OCI-LY3 (cell line): ENCODE measurements around the gene URM1.

Source experiments
- H2AFZ ChIP-seq: fragments of 200-600, 300-600 bp; shearing (Covaris generic); 2 replicates; pipeline ENCODE4 v1.6.0; 2014; ENCODE audit warnings: antibody characterized with exemption, low read depth, low read length
- H3K27ac ChIP-seq: fragments of 200-600, 300-600 bp; sonication (generic); 2 replicates; pipeline ENCODE4 v1.5.1; 2014; ENCODE audit warnings: mild to moderate bottlenecking, low read length, moderate library complexity, mixed read lengths
- H3K27me3 ChIP-seq: fragments of 200-600, 300-600 bp; sonication (generic); 2 replicates; pipeline ENCODE4 v1.6.1; 2014; ENCODE audit warnings: low read depth, low read length, mixed read lengths
- H3K36me3 ChIP-seq: fragments of 200-600, 300-600 bp; sonication (generic); replicated peaks from 2 replicates; pipeline ENCODE3; 2014; ENCODE audit warnings: low read depth, low read length, mixed read lengths
- H3K4me1 ChIP-seq: fragments of 300-600, 200-600 bp; sonication (generic); 2 replicates; pipeline ENCODE4 v1.6.1; 2014; ENCODE audit warnings: low read length, mixed read lengths
- H3K4me2 ChIP-seq: fragments of 200-600, 300-600 bp; sonication (generic); 2 replicates; pipeline ENCODE4 v1.6.1; 2014; ENCODE audit warnings: low read length, mixed read lengths
- H3K4me3 ChIP-seq: fragments of 300-600, 200-600 bp; sonication (generic); 2 replicates; pipeline ENCODE4 v1.5.1; 2014; ENCODE audit warnings: antibody characterized with exemption, mild to moderate bottlenecking, low read length, moderate library complexity
- H3K79me2 ChIP-seq: fragments of 300-600, 200-600 bp; shearing (Covaris generic); 2 replicates; pipeline ENCODE4 v1.6.1; 2014; ENCODE audit warnings: mild to moderate bottlenecking, low read length, mixed read lengths
- H3K9ac ChIP-seq: fragments of 300-600, 200-600 bp; shearing (Covaris generic); 2 replicates; pipeline ENCODE4 v1.6.0; 2014; ENCODE audit warnings: mild to moderate bottlenecking, low read length, moderate library complexity
- H3K9me3 ChIP-seq: fragments of 200-600, 300-600 bp; shearing (Covaris generic); 2 replicates; pipeline ENCODE4 v1.6.1; 2014; ENCODE audit warnings: low read length, mixed read lengths; ENCODE audit not compliant: insufficient read depth
- H4K20me1 ChIP-seq: fragments of 200-600, 300-600 bp; sonication (generic); 2 replicates; pipeline ENCODE4 v1.6.1; 2016; ENCODE audit warnings: low read length, mixed read lengths; ENCODE audit not compliant: insufficient read depth
- EZH2phosphoT487 ChIP-seq: fragments of 200-600 bp; shearing (Covaris generic); IDR thresholded peaks from 2 replicates; pipeline ENCODE4 v1.6.1; 2018; ENCODE audit warnings: antibody characterized with exemption, mixed run types, low read depth
- TF ChIP-seq, protein P1 (sequence below): fragments of 200-600, 300-600 bp; sonication (generic); IDR thresholded peaks from 2 replicates; pipeline ENCODE4 v1.5.1; 2014; ENCODE audit warnings: antibody characterized with exemption, low read length, low read depth

URM1 gene

DNA sequence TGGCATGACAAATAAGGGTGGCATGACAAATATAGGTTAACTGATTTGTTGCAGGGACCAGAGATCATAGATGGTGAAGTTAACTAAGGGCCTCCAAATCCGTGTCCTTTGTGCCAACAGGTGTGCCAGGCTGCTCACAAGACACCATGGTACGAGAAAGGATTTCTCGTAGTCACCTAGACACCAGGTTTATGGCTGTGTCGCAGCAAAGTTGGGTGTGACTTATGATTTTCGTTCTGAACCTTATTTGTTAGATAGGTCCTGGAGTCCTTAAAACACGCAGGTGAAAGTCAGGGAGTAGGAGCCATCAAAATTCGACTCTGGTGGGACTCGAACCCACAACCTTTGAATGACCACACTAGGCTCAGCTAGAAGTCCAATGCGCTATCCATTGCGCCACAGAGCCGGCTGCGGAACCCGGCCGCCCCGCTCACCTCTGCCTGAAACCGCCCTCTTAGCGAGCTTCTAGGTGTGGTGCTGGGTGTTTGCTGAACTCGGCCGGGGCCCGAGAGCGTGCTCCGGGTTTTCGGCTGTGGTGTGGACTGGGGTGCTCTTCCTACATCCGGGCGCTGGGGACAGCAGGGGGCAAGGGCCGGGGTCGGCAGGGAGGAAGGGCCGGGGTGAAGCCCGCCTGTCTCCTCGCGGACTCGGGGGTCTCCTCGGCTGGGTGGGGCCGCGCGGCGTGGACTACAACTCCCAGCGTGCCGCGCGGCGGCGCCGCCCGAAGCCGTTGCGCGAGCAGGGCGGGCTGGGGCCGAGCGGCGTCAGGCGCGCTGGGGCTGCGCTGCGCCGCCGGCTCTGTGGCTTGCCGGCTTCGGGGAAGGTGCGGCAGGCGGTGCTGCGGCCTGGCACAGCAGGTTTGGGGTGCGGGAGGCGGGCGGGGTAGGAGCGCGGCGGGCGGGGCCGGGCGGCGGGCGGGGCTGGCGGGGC lies 31.1 kb upstream of the URM1 start, which contains the start of gene SLC27A4:
Gene SLC27A4 (plus strand): TSS at position 767 of the 930 bp plus-strand sequence. CDS start 2,606 bp downstream, outside the sequence.
- Histone ChIP-seq H3K4me3 (peak within 1 kb of the TSS; percentile 95), H3K9ac (peak within 1 kb of the TSS; percentile 78), H3K79me2 (peaks cover 7% of the 10 kb centered on the region), H2AFZ (peak within 1 kb of the TSS; percentile 97), H3K9me3 (no peaks in the 10 kb centered on the region), H3K4me2 (peak within 1 kb of the TSS; percentile 100), H4K20me1 (no peaks in the 10 kb centered on the region), H3K4me1 (peaks cover 5% of the 10 kb centered on the region), H3K27me3 (no peaks in the 10 kb centered on the region), H3K36me3 (peaks cover 11% of the 10 kb centered on the region), H3K27ac (peak within 1 kb of the TSS; percentile 48)
- no peak for TF ChIP-seq EZH2phosphoT487
- TF ChIP-seq, protein P1, sequence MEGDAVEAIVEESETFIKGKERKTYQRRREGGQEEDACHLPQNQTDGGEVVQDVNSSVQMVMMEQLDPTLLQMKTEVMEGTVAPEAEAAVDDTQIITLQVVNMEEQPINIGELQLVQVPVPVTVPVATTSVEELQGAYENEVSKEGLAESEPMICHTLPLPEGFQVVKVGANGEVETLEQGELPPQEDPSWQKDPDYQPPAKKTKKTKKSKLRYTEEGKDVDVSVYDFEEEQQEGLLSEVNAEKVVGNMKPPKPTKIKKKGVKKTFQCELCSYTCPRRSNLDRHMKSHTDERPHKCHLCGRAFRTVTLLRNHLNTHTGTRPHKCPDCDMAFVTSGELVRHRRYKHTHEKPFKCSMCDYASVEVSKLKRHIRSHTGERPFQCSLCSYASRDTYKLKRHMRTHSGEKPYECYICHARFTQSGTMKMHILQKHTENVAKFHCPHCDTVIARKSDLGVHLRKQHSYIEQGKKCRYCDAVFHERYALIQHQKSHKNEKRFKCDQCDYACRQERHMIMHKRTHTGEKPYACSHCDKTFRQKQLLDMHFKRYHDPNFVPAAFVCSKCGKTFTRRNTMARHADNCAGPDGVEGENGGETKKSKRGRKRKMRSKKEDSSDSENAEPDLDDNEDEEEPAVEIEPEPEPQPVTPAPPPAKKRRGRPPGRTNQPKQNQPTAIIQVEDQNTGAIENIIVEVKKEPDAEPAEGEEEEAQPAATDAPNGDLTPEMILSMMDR: no peak

DNA sequence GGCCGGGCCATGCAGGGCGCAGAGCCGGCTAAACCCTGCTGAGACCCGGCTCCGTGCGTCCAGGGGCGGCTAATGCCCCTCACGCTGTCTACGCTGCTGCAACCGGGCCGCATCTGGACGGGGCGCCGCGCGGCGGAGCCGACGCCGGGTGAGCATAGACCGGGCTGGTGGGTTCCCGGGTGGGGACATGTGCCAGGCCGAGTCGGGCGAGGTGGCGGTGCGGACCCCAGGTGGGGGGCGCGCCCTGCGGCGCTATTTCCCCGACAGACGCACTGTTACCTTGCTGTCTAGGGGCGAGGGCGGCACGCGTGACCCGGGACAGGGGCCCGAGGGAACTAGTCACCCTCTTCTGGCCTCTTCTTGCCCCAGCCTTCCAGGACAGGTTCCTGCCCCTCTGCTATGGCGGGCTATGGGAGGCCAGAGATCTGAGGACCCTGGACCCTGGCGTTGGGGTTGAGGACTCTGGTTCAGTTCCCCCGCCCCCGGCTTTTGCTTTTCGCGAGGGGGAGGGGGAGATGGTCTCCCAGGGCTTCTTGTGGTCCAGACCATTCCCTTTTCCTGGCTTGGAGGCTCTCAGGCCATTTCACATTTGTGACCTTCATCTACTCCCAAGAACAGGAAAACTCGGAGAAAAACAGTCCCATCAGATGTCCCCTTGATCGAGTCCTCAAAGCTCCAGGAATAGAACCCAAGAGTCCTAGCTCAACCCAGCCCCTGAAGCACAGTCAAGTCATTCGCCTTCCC lies 30.3 kb upstream of the URM1 start:
- peak overlapping the region; percentile 95 for H3K4me3 ChIP-seq
- peaks cover 13% of the 10 kb centered on the region for H3K36me3 ChIP-seq
- H4K20me1 ChIP-seq: no peaks in the 10 kb centered on the region
- no peaks in the 10 kb centered on the region for H3K27me3 ChIP-seq
- no peaks in the 10 kb centered on the region for H3K9me3 ChIP-seq
- peak overlapping the region; percentile 100 for H3K4me2 ChIP-seq
- peak overlapping the region; percentile 18 for H3K27ac ChIP-seq
- H3K79me2 ChIP-seq: peaks cover 7% of the 10 kb centered on the region
- H2AFZ ChIP-seq: peak overlapping the region; percentile 80
- peaks cover 5% of the 10 kb centered on the region for H3K4me1 ChIP-seq
- no peak for TF ChIP-seq EZH2phosphoT487
- peak overlapping the region; percentile 78 for H3K9ac ChIP-seq

DNA sequence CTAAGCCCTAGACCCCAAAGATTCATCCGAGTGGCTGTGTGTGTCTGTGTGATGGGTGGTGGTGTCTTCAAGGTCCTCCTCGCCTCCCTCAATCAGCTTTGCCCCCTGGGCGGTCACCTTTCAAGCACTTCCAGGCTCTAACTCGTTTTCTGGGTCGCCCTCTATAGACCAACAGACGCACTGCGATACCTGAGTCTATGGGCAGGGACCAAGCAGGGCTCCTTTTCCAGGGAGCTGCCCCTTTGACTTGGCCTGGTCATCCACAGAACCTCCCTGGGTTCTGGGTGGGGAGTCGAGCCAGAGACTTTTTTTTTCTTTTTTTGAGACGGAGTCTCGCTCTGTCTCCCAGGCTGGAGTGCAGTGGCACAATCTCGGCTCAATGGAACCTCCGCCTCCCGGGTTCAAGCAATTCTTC lies 29.7 kb upstream of the URM1 start:
- peaks cover 7% of the 10 kb centered on the region for H3K79me2 ChIP-seq
- peak overlapping the region; percentile 18 for H3K27ac ChIP-seq
- H3K4me3 ChIP-seq: peak overlapping the region; percentile 95
- H3K4me2 ChIP-seq: peak overlapping the region; percentile 100
- peak overlapping the region; percentile 78 for H3K9ac ChIP-seq
- H2AFZ ChIP-seq: peak overlapping the region; percentile 80
- H3K9me3 ChIP-seq: no peaks in the 10 kb centered on the region
- no peaks in the 10 kb centered on the region for H4K20me1 ChIP-seq
- H3K36me3 ChIP-seq: peaks cover 13% of the 10 kb centered on the region
- no peaks in the 10 kb centered on the region for H3K27me3 ChIP-seq
- H3K4me1 ChIP-seq: peaks cover 5% of the 10 kb centered on the region
- no peak for TF ChIP-seq EZH2phosphoT487
- TF ChIP-seq, protein P1: peak; percentile 59

DNA sequence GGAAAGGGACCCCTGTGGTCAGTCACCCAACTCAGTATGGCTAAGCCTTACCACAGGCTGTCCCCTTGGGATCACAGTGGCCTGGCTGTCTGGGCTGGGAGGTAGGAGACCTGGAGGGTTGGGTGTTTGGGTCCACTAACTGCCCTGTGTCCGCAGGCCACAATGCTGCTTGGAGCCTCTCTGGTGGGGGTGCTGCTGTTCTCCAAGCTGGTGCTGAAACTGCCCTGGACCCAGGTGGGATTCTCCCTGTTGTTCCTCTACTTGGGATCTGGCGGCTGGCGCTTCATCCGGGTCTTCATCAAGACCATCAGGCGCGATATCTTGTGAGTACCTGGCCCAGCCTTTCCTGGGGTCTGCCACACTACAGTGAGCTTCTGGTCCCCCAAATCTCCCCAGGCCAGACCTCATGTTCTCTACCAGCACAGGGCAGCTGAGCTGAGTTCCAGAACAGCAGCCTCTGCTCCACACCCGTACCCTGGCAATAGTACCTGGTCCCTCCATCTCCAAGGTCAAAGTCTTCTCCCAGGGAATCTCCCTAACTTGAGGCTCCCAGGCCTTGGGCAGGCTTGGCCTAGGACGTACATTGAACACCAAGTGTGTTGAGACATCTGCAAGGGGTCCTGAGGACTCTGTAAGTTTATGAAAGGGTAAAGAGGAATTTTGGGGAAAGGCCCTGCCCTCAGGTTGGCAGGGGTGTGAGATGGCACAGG lies 28.0 kb upstream of the URM1 start:
- Histone ChIP-seq H3K27ac (no peak overlapping the region), H3K4me3 (no peak overlapping the region), H4K20me1 (no peaks in the 10 kb centered on the region), H3K4me1 (peaks cover 5% of the 10 kb centered on the region), H3K9ac (no peak overlapping the region), H2AFZ (no peak overlapping the region), H3K4me2 (no peak overlapping the region), H3K27me3 (no peaks in the 10 kb centered on the region), H3K9me3 (no peaks in the 10 kb centered on the region), H3K36me3 (peaks cover 18% of the 10 kb centered on the region), H3K79me2 (peaks cover 7% of the 10 kb centered on the region)
- TF ChIP-seq, protein P1: no peak
- TF ChIP-seq EZH2phosphoT487: no peak
